ENCODE measurements around the gene DIDO1.

Gene DIDO1

GRCh38 chr20:62834967-62835730, 91.2 kb downstream of the DIDO1 start:
- no peak for DNase-seq (ENCODE audit: low read depth)

GRCh38 chr20:62832951-62833391, 93.3 kb downstream of the DIDO1 start:
- no peak for DNase-seq (ENCODE audit: low read depth)

- no peak for DNase-seq (ENCODE audit: low read depth)
Measured at GRCh38 chr20:62832212-62832922, 93.9 kb downstream of the DIDO1 start.

GRCh38 chr20:62831854-62832211, 94.5 kb downstream of the DIDO1 start:
- DNase-seq (ENCODE audit: low read depth), result no peak

- DNase-seq (ENCODE audit: low read depth), result no peak
Measured at GRCh38 chr20:62831361-62831788, 94.9 kb downstream of the DIDO1 start.

GRCh38 chr20:62830821-62831220, 95.5 kb downstream of the DIDO1 start:
- no peak for DNase-seq (ENCODE audit: low read depth)

GRCh38 chr20:62830251-62830650, 96.1 kb downstream of the DIDO1 start:
- no peak for DNase-seq (ENCODE audit: low read depth)

- DNase-seq (ENCODE audit: low read depth), result no peak
Measured at GRCh38 chr20:62829231-62830230, 96.8 kb downstream of the DIDO1 start.

- DNase-seq (ENCODE audit: low read depth), result no peak
Measured at GRCh38 chr20:62828511-62829230, 97.6 kb downstream of the DIDO1 start.

GRCh38 chr20:62828051-62828450, 98.3 kb downstream of the DIDO1 start:
- DNase-seq (ENCODE audit: low read depth), result no peak
